ENCODE data around the gene ATP2B2. TPM values are rescaled to one million over a fixed set of nuclear protein-coding genes. Genes with fewer than 3 reads are reported as not detected.
"Not testable (repeated sequence)": the region's sequence is repeated elsewhere in the genome, so short reads cannot be mapped to it uniquely, and the experiment has no call there.

ATP2B2 gene
- total RNA-seq, 2 experiments from 2014 or later: 0.05 TPM; not detected in 1

GRCh38 chr3:10389995-10390394 is 115.4 kb downstream of the ATP2B2 start:
- ChIA-PET CTCF (no interaction called here), POLR2A (no interaction called here)
- intact Hi-C loops (cut with DNase I, micrococcal nuclease): no loop called here
- Mint-ChIP-seq H3K4me1 (peaks cover 31% of the 10 kb centered on the region), H3K27ac (no peak overlapping the region), H3K27me3 (no peaks in the 10 kb centered on the region), H3K4me3 (no peak overlapping the region), H3K9me3 (ENCODE audit: low read depth) (peaks cover 2% of the 10 kb centered on the region), H3K36me3 (ENCODE audit: low read depth) (no peaks in the 10 kb centered on the region)
- ATAC-seq (no peak), DNase-seq (no peak)

- peak; percentile 18 for DNase-seq
- no peak overlapping the region for H3K4me3 Mint-ChIP-seq
- peak; percentile 81 for ATAC-seq
- intact Hi-C loops (cut with DNase I, micrococcal nuclease): no loop called here
- no peak overlapping the region for H3K27ac Mint-ChIP-seq
- CTCF ChIA-PET: no interaction called here
- H3K27me3 Mint-ChIP-seq: no peaks in the 10 kb centered on the region
- peaks cover 29% of the 10 kb centered on the region for H3K4me1 Mint-ChIP-seq
- peaks cover 2% of the 10 kb centered on the region for H3K9me3 Mint-ChIP-seq (ENCODE audit: low read depth)
- POLR2A ChIA-PET: no interaction called here
- H3K36me3 Mint-ChIP-seq (ENCODE audit: low read depth): no peaks in the 10 kb centered on the region
These were observed 116.0 kb downstream of the ATP2B2 start for GRCh38 chr3:10389339-10389738.

GRCh38 chr3:10387881-10388609 is 117.3 kb downstream of the ATP2B2 start:
- no peak for ATAC-seq
- no peaks in the 10 kb centered on the region for H3K36me3 Mint-ChIP-seq (ENCODE audit: low read depth)
- intact Hi-C loops (cut with DNase I, micrococcal nuclease): no loop called here

GRCh38 chr3:10386121-10386520 is 119.3 kb downstream of the ATP2B2 start:
- Mint-ChIP-seq H3K27me3 (no peaks in the 10 kb centered on the region), H3K4me1 (peaks cover 19% of the 10 kb centered on the region), H3K4me3 (no peak overlapping the region), H3K36me3 (ENCODE audit: low read depth) (no peaks in the 10 kb centered on the region), H3K27ac (no peak overlapping the region), H3K9me3 (ENCODE audit: low read depth) (peaks cover 2% of the 10 kb centered on the region)
- CTCF ChIA-PET: interaction anchor here (0.6 kb wide), 1 partner anchor 12 kb away, joined by 3 read pairs; no protein-coding TSS in a partner anchor
- DNase-seq: no peak
- POLR2A ChIA-PET: no interaction called here
- intact Hi-C loops (cut with DNase I, micrococcal nuclease): no loop called here
- no peak for ATAC-seq

More at GRCh38 chr3:10387881-10388609, 117.3 kb downstream of the ATP2B2 start:
- peaks cover 2% of the 10 kb centered on the region for H3K9me3 Mint-ChIP-seq (ENCODE audit: low read depth)
- DNase-seq: no peak
- no peak overlapping the region for H3K4me3 Mint-ChIP-seq
- H3K4me1 Mint-ChIP-seq: peaks cover 24% of the 10 kb centered on the region
- POLR2A ChIA-PET: no interaction called here
- H3K27ac Mint-ChIP-seq: no peak overlapping the region
- CTCF ChIA-PET: no interaction called here
- no peaks in the 10 kb centered on the region for H3K27me3 Mint-ChIP-seq

GRCh38 chr3:10384541-10385360 is 120.6 kb downstream of the ATP2B2 start:
- CTCF ChIA-PET: no interaction called here
- POLR2A ChIA-PET: no interaction called here
- ATAC-seq: no peak
- H3K4me1 Mint-ChIP-seq: peaks cover 6% of the 10 kb centered on the region
- H3K36me3 Mint-ChIP-seq (ENCODE audit: low read depth): no peaks in the 10 kb centered on the region
- no peak overlapping the region for H3K27ac Mint-ChIP-seq
- no peak for DNase-seq
- no peaks in the 10 kb centered on the region for H3K27me3 Mint-ChIP-seq
- intact Hi-C loops (cut with DNase I, micrococcal nuclease): no loop called here
- H3K4me3 Mint-ChIP-seq: no peak overlapping the region
- H3K9me3 Mint-ChIP-seq (ENCODE audit: low read depth): peaks cover 2% of the 10 kb centered on the region

GRCh38 chr3:10383850-10384248 is 121.5 kb downstream of the ATP2B2 start:
- Mint-ChIP-seq H3K4me1 (no peaks in the 10 kb centered on the region), H3K27ac (no peak overlapping the region), H3K36me3 (ENCODE audit: low read depth) (no peaks in the 10 kb centered on the region), H3K4me3 (no peak overlapping the region), H3K27me3 (no peaks in the 10 kb centered on the region), H3K9me3 (ENCODE audit: low read depth) (peaks cover 2% of the 10 kb centered on the region)
- POLR2A ChIA-PET: no interaction called here
- CTCF ChIA-PET: no interaction called here
- intact Hi-C loops (cut with DNase I, micrococcal nuclease): no loop called here
- ATAC-seq (no peak), DNase-seq (no peak)

- Mint-ChIP-seq H3K4me3 (no peak overlapping the region), H3K27ac (no peak overlapping the region), H3K4me1 (no peaks in the 10 kb centered on the region), H3K9me3 (ENCODE audit: low read depth) (peaks cover 2% of the 10 kb centered on the region), H3K27me3 (no peaks in the 10 kb centered on the region), H3K36me3 (ENCODE audit: low read depth) (no peaks in the 10 kb centered on the region)
- DNase-seq (no peak), ATAC-seq (no peak)
- intact Hi-C loops (cut with DNase I, micrococcal nuclease): no loop called here
- ChIA-PET CTCF (no interaction called here), POLR2A (no interaction called here)
These were observed 122.2 kb downstream of the ATP2B2 start for GRCh38 chr3:10382892-10383849.

- ATAC-seq; DNase-seq; intact Hi-C loops (cut with DNase I, micrococcal nuclease); H3K9me3 Mint-ChIP-seq (ENCODE audit: low read depth); H3K27ac Mint-ChIP-seq; H3K4me3 Mint-ChIP-seq; H3K27me3 Mint-ChIP-seq; H3K4me1 Mint-ChIP-seq; CTCF ChIA-PET; POLR2A ChIA-PET; H3K36me3 Mint-ChIP-seq (ENCODE audit: low read depth): not testable (repeated sequence)
These were observed 122.9 kb downstream of the ATP2B2 start for GRCh38 chr3:10382445-10382844.

- ATAC-seq (no peak), DNase-seq (no peak)
- no peaks in the 10 kb centered on the region for H3K4me1 Mint-ChIP-seq
- ChIA-PET CTCF (no interaction called here), POLR2A (no interaction called here)
- H3K9me3 Mint-ChIP-seq (ENCODE audit: low read depth): no peaks in the 10 kb centered on the region
- no peak overlapping the region for H3K4me3 Mint-ChIP-seq
- no peak overlapping the region for H3K27ac Mint-ChIP-seq
- H3K27me3 Mint-ChIP-seq: no peaks in the 10 kb centered on the region
- H3K36me3 Mint-ChIP-seq (ENCODE audit: low read depth): no peaks in the 10 kb centered on the region
- intact Hi-C loops (cut with DNase I, micrococcal nuclease): no loop called here
These were observed 124.0 kb downstream of the ATP2B2 start for GRCh38 chr3:10381336-10381735.

- no peaks in the 10 kb centered on the region for H3K9me3 Mint-ChIP-seq (ENCODE audit: low read depth)
- ChIA-PET CTCF (interaction anchor here (0.7 kb wide), 1 partner anchor 828 kb away, joined by 3 read pairs; no protein-coding TSS in a partner anchor), POLR2A (no interaction called here)
- ATAC-seq: no peak
- intact Hi-C loops (cut with DNase I, micrococcal nuclease): no loop called here
- H3K27me3 Mint-ChIP-seq: no peaks in the 10 kb centered on the region
- no peak overlapping the region for H3K4me3 Mint-ChIP-seq
- no peaks in the 10 kb centered on the region for H3K4me1 Mint-ChIP-seq
- H3K27ac Mint-ChIP-seq: no peak overlapping the region
- DNase-seq: no peak
- H3K36me3 Mint-ChIP-seq (ENCODE audit: low read depth): no peaks in the 10 kb centered on the region
These were observed 124.5 kb downstream of the ATP2B2 start for GRCh38 chr3:10380906-10381305.

GRCh38 chr3:10379961-10380360 is 125.4 kb downstream of the ATP2B2 start:
- Mint-ChIP-seq H3K36me3 (ENCODE audit: low read depth) (no peaks in the 10 kb centered on the region), H3K4me1 (no peaks in the 10 kb centered on the region), H3K27me3 (no peaks in the 10 kb centered on the region), H3K9me3 (ENCODE audit: low read depth) (no peaks in the 10 kb centered on the region), H3K4me3 (no peak overlapping the region), H3K27ac (no peak overlapping the region)
- CTCF ChIA-PET: interaction anchor here (0.7 kb wide), 1 partner anchor 827 kb away, joined by 3 read pairs; no protein-coding TSS in a partner anchor
- ATAC-seq (no peak), DNase-seq (no peak)
- intact Hi-C loops (cut with DNase I, micrococcal nuclease): no loop called here
- POLR2A ChIA-PET: no interaction called here
